Neural crest cell (in vitro differentiated cells): ENCODE results near the gene FSTL5. TPM values are rescaled to one million over a fixed set of nuclear protein-coding genes. Genes with fewer than 3 reads are reported as not detected.

Experiments used
- DNase-seq: peaks from one replicate; pipeline ENCODE4 v3.0.0; 2021; ENCODE audit warnings: low read depth, mixed read lengths, low spot score
- H3K27ac Mint-ChIP-seq: one replicate; pipeline ENCODE4 v1.8.0; 2021; ENCODE audit warnings: mild to moderate bottlenecking, mixed read lengths; ENCODE audit not compliant: unreplicated experiment
- H3K27me3 Mint-ChIP-seq: 2 replicates; pipeline ENCODE4 v1.8.0; 2021; ENCODE audit warnings: low read depth, mild to moderate bottlenecking, mixed read lengths
- H3K36me3 Mint-ChIP-seq: 2 replicates; pipeline ENCODE4 v1.8.0; 2021; ENCODE audit warnings: low read depth, mild to moderate bottlenecking, mixed read lengths
- H3K4me1 Mint-ChIP-seq: 2 replicates; pipeline ENCODE4 v1.8.0; 2021; ENCODE audit warnings: mixed read lengths
- H3K4me3 Mint-ChIP-seq: one replicate; pipeline ENCODE4 v1.8.0; 2021; ENCODE audit warnings: mild to moderate bottlenecking, mixed read lengths
- H3K9me3 Mint-ChIP-seq: 2 replicates; pipeline ENCODE4 v1.8.0; 2021; ENCODE audit warnings: mixed read lengths
- CTCF ChIP-seq: fragments of 200-600 bp; sonication (generic); conservative IDR thresholded peaks from 2 replicates; pipeline ENCODE4 v1.5.0; 2021; ENCODE audit warnings: antibody characterized with exemption, mild to moderate bottlenecking
- total RNA-seq: library from RNA; stranded (reverse); gene quantifications from 2 replicates; pipeline ENCODE4 v1.2.1, GENCODE V29; 2021

The FSTL5 gene
- total RNA-seq, 1 donor from 2014 or later = 7.4 TPM

GRCh38 chr4:161936625-161937550 is 226.9 kb downstream of the FSTL5 start:
- DNase-seq = no peak
- peaks cover 3% of the 10 kb centered on the region for H3K9me3 Mint-ChIP-seq
- TF ChIP-seq CTCF = no peak
- no peaks in the 10 kb centered on the region for H3K36me3 Mint-ChIP-seq
- H3K4me3 Mint-ChIP-seq = no peak overlapping the region
- no peaks in the 10 kb centered on the region for H3K27me3 Mint-ChIP-seq
- H3K27ac Mint-ChIP-seq = no peak overlapping the region
- no peaks in the 10 kb centered on the region for H3K4me1 Mint-ChIP-seq

GRCh38 chr4:161931089-161931488 is 232.7 kb downstream of the FSTL5 start:
- H3K9me3 Mint-ChIP-seq = no peaks in the 10 kb centered on the region
- H3K36me3 Mint-ChIP-seq = no peaks in the 10 kb centered on the region
- H3K27me3 Mint-ChIP-seq = no peaks in the 10 kb centered on the region
- no peak overlapping the region for H3K27ac Mint-ChIP-seq
- peaks cover 11% of the 10 kb centered on the region for H3K4me1 Mint-ChIP-seq
- H3K4me3 Mint-ChIP-seq = no peak overlapping the region
- no peak for DNase-seq
- TF ChIP-seq CTCF = no peak

- Mint-ChIP-seq H3K27me3 (no peaks in the 10 kb centered on the region), H3K36me3 (no peaks in the 10 kb centered on the region), H3K9me3 (no peaks in the 10 kb centered on the region), H3K4me1 (peaks cover 11% of the 10 kb centered on the region), H3K4me3 (no peak overlapping the region), H3K27ac (no peak overlapping the region)
- no peak for TF ChIP-seq CTCF
- no peak for DNase-seq
These were observed 233.8 kb downstream of the FSTL5 start for GRCh38 chr4:161929956-161930355.

- Mint-ChIP-seq H3K9me3 (no peaks in the 10 kb centered on the region), H3K27me3 (no peaks in the 10 kb centered on the region), H3K4me3 (no peak overlapping the region), H3K36me3 (no peaks in the 10 kb centered on the region), H3K4me1 (peaks cover 11% of the 10 kb centered on the region), H3K27ac (no peak overlapping the region)
- no peak for DNase-seq
- TF ChIP-seq CTCF = no peak
These were observed 237.6 kb downstream of the FSTL5 start for GRCh38 chr4:161926033-161926828.

GRCh38 chr4:161920304-161921052 is 243.3 kb downstream of the FSTL5 start:
- no peak overlapping the region for H3K4me3 Mint-ChIP-seq

More at GRCh38 chr4:161920304-161921052, 243.3 kb downstream of the FSTL5 start:
- Mint-ChIP-seq H3K27ac (no peak overlapping the region), H3K36me3 (no peaks in the 10 kb centered on the region), H3K4me1 (peaks cover 7% of the 10 kb centered on the region), H3K9me3 (no peaks in the 10 kb centered on the region), H3K27me3 (no peaks in the 10 kb centered on the region)
- TF ChIP-seq CTCF = no peak
- no peak for DNase-seq
